GM12865 (cell line): ENCODE results near the gene SLC25A27.
"Not testable (repeated sequence)": the region's sequence is repeated elsewhere in the genome, so short reads cannot be mapped to it uniquely, and the experiment has no call there.

Source experiments
- DNase-seq: peaks from one replicate; pipeline ENCODE4 v3.0.0; 2010; ENCODE audit warnings: low read depth
- H3K4me3 ChIP-seq: 2 replicates; pipeline ENCODE4 v1.5.1; 2011; ENCODE audit warnings: mild to moderate bottlenecking, low read depth, low read length, control low read depth
- CTCF ChIP-seq: IDR thresholded peaks from 2 replicates; pipeline ENCODE4 v1.5.1; 2011; ENCODE audit warnings: low read length, control low read depth, low read depth, inconsistent platforms; ENCODE audit not compliant: insufficient read depth; ENCODE audit errors: missing control alignments

The SLC25A27 gene

GRCh38 chr6:46637145-46637544 lies 15.6 kb upstream of the SLC25A27 start:
- no peak for TF ChIP-seq CTCF
- no peak for DNase-seq
- H3K4me3 ChIP-seq = no peak overlapping the region

GRCh38 chr6:46637933-46638332 lies 14.8 kb upstream of the SLC25A27 start:
- DNase-seq = no peak

GRCh38 chr6:46638650-46639049 lies 14.1 kb upstream of the SLC25A27 start:
- no peak for DNase-seq
- no peak overlapping the region for H3K4me3 ChIP-seq
- no peak for TF ChIP-seq CTCF

More at GRCh38 chr6:46637933-46638332, 14.8 kb upstream of the SLC25A27 start:
- no peak for TF ChIP-seq CTCF
- H3K4me3 ChIP-seq = no peak overlapping the region

- no peak for DNase-seq
- TF ChIP-seq CTCF = no peak
- H3K4me3 ChIP-seq = no peak overlapping the region
Observed at GRCh38 chr6:46642928-46643751, 9.6 kb upstream of the SLC25A27 start.

- DNase-seq = no peak
- no peak for TF ChIP-seq CTCF
- no peak overlapping the region for H3K4me3 ChIP-seq
Observed at GRCh38 chr6:46645265-46645664, 7.5 kb upstream of the SLC25A27 start.

GRCh38 chr6:46648108-46648507 lies 4.7 kb upstream of the SLC25A27 start:
- H3K4me3 ChIP-seq, DNase-seq: not testable (repeated sequence)

GRCh38 chr6:46648869-46649492 lies 3.8 kb upstream of the SLC25A27 start:
- TF ChIP-seq CTCF = no peak
- no peak overlapping the region for H3K4me3 ChIP-seq
- no peak for DNase-seq
